HCT116 (cell line): ENCODE measurements around the gene MATCAP1. TPM values are rescaled to one million over a fixed set of nuclear protein-coding genes. Genes with fewer than 3 reads are reported as not detected.

ENCODE experiments used
- ATAC-seq: fragments of 200-7000 bp; cut with Tn5 transposase; 2 replicates; pipeline ENCODE4 v1.9.1; 2020; ENCODE audit warnings: mild to moderate bottlenecking, moderate library complexity
- BruUV-seq: library from RNA; stranded (reverse); fragments of 400-500 nt; replicated peaks from 2 replicates; lab custom pipeline; 2021; lab: Mats Ljungman, UMichigan
- CTCF ChIA-PET: fragments of 300-600 bp; sonication (Branson Sonifier 250); formaldehyde crosslinking; loops from one replicate; lab custom pipeline; 2021; ENCODE audit warnings: antibody characterized with exemption; lab: Charles Lee
- POLR2A ChIA-PET: fragments of 300-600, 350-600 bp; sonication (Branson Sonifier 250); formaldehyde crosslinking; loops from one replicate; lab custom pipeline; 2021; ENCODE audit warnings: antibody characterized with exemption; lab: Charles Lee
- RAD21 ChIA-PET, 2 experiments: fragments of 300-600 bp; sonication (Branson Sonifier 250); formaldehyde crosslinking; loops; one replicate each; lab custom pipeline; 2023; ENCODE audit warnings: low total read pairs in 2 of 2; ENCODE audit not compliant: uncharacterized antibody in 2 of 2, unreplicated experiment in 2 of 2, low non-redundant PET in 1 of 2; lab: Charles Lee
- DNase-seq: peaks from one replicate; pipeline ENCODE4 v3.0.0-alpha.2; 2010; ENCODE audit warnings: low read depth, low spot score
- H2AFZ ChIP-seq: fragments of 200-600 bp; shearing (Covaris generic), sonication (generic); 2 replicates; pipeline ENCODE4 v1.6.1; 2017; ENCODE audit warnings: low read depth, mixed run types, mixed read lengths, antibody characterized with exemption, low read length; ENCODE audit not compliant: poor library complexity, severe bottlenecking
- H3K27ac ChIP-seq: 2 replicates; pipeline ENCODE4 v1.5.1; 2012; ENCODE audit warnings: low read depth, low read length
- H3K27me3 ChIP-seq: fragments of 200-600 bp; sonication (generic); 2 replicates; pipeline ENCODE4 v1.6.1; 2016; ENCODE audit warnings: mixed run types, low read length, mixed read lengths; ENCODE audit not compliant: insufficient read depth
- H3K36me3 ChIP-seq, 2 experiments: fragments of 200-500 bp in 1 of 2; fragments of 200-600 bp in 1 of 2; sonication (Bioruptor generic) in 1 of 2; sonication (generic) in 1 of 2; 2 replicates each; pipeline versions ENCODE4 v1.5.1 to v1.6.1; 2014 to 2016; ENCODE audit warnings: low read length in 2 of 2, inconsistent platforms in 1 of 2, mixed read lengths in 1 of 2, mixed run types in 1 of 2; ENCODE audit not compliant: insufficient read depth in 2 of 2, control insufficient read depth in 1 of 2
- H3K4me1 ChIP-seq, 2 experiments: fragments of 200-600 bp in 1 of 2; sonication (generic) in 1 of 2; 2 replicates each; pipeline versions ENCODE4 v1.5.1 to v1.6.1; 2012 to 2017; ENCODE audit warnings: low read length in 2 of 2, inconsistent platforms in 1 of 2, mild to moderate bottlenecking in 1 of 2, mixed read lengths in 1 of 2, mixed run types in 1 of 2, moderate library complexity in 1 of 2; ENCODE audit not compliant: insufficient read depth in 2 of 2, control insufficient read depth in 1 of 2
- H3K4me2 ChIP-seq: fragments of 200-600 bp; sonication (generic); 2 replicates; pipeline ENCODE4 v1.6.1; 2017; ENCODE audit warnings: mixed run types, low read length, mixed read lengths
- H3K4me3 ChIP-seq, 2 experiments: fragments of 200-600 bp in 1 of 2; sonication (generic) in 1 of 2; replicated peaks in 1 of 2; 2 replicates each; pipeline ENCODE4 v1.5.1; 2011 to 2016; ENCODE audit warnings: low read length in 2 of 2, control low read depth in 1 of 2, low read depth in 1 of 2, mild to moderate bottlenecking in 1 of 2, mixed read lengths in 1 of 2, mixed run types in 1 of 2
- H3K79me2 ChIP-seq: fragments of 200-600 bp; sonication (generic); 2 replicates; pipeline ENCODE4 v1.6.1; 2017; ENCODE audit warnings: mild to moderate bottlenecking, mixed run types, low read length, moderate library complexity, mixed read lengths; ENCODE audit not compliant: insufficient read depth
- H3K9ac ChIP-seq: fragments of 200-600 bp; sonication (generic); 2 replicates; pipeline ENCODE4 v1.6.1; 2016; ENCODE audit warnings: low read length, mixed read lengths
- H3K9me2 ChIP-seq: fragments of 200-600 bp; sonication (generic), shearing (Covaris generic); 2 replicates; pipeline ENCODE4 v1.6.1; 2017; ENCODE audit warnings: mixed run types, mild to moderate bottlenecking, moderate library complexity; ENCODE audit not compliant: insufficient read depth
- H3K9me3 ChIP-seq, 2 experiments: fragments of 200-500 bp in 1 of 2; fragments of 200-600 bp in 1 of 2; sonication (Bioruptor generic) in 1 of 2; sonication (generic) in 1 of 2; 2 replicates each; pipeline ENCODE4 v1.6.1; 2014 to 2017; ENCODE audit warnings: low read length in 2 of 2, mixed read lengths in 2 of 2, inconsistent platforms in 1 of 2, low read depth in 1 of 2, mild to moderate bottlenecking in 1 of 2, mixed run types in 1 of 2, moderate library complexity in 1 of 2; ENCODE audit not compliant: control insufficient read depth in 1 of 2, insufficient read depth in 1 of 2
- H4K20me1 ChIP-seq: fragments of 200-600 bp; sonication (generic), shearing (Covaris generic); 2 replicates; pipeline ENCODE4 v1.6.1; 2017; ENCODE audit warnings: mixed run types, mild to moderate bottlenecking, moderate library complexity; ENCODE audit not compliant: insufficient read depth
- ATF3 ChIP-seq: IDR thresholded peaks from 2 replicates; pipeline ENCODE4 v1.6.1; 2012
- CEBPB ChIP-seq: IDR thresholded peaks from 2 replicates; pipeline ENCODE4 v1.6.1; 2012; ENCODE audit warnings: low read depth
- CTCF ChIP-seq, 3 experiments: fragments of 200-600 bp in 1 of 3; sonication (generic) in 1 of 3; IDR thresholded peaks in 2 of 3; conservative IDR thresholded peaks in 1 of 3; 2 replicates each; pipeline ENCODE4 v1.5.1; 2012 to 2017; ENCODE audit warnings: low read depth in 2 of 3, low read length in 2 of 3, antibody characterized with exemption in 1 of 3, borderline replicate concordance in 1 of 3, control low read depth in 1 of 3, mild to moderate bottlenecking in 1 of 3, mixed read lengths in 1 of 3, mixed run types in 1 of 3, moderate library complexity in 1 of 3; ENCODE audit not compliant: insufficient read depth in 1 of 3
- EGR1 ChIP-seq: IDR thresholded peaks from 2 replicates; pipeline ENCODE4 v1.6.1; 2012; ENCODE audit warnings: low read depth
- ELF1 ChIP-seq: IDR thresholded peaks from 2 replicates; pipeline ENCODE4 v1.6.1; 2012; ENCODE audit warnings: low read depth, borderline replicate concordance
- EZH2 ChIP-seq: fragments of 200-600 bp; sonication (generic); IDR thresholded peaks from 2 replicates; pipeline ENCODE4 v1.6.1; 2017; ENCODE audit warnings: antibody characterized with exemption, mixed run types
- EZH2phosphoT487 ChIP-seq: fragments of 200-600 bp; IDR thresholded peaks from 2 replicates; pipeline ENCODE4 v1.6.1; 2018; ENCODE audit warnings: antibody characterized with exemption, borderline replicate concordance
- FOSL1 ChIP-seq: IDR thresholded peaks from 2 replicates; pipeline ENCODE4 v1.6.1; 2012; ENCODE audit warnings: low read depth
- JUND ChIP-seq: IDR thresholded peaks from 2 replicates; pipeline ENCODE4 v1.6.1; 2012
- MAX ChIP-seq: IDR thresholded peaks from 2 replicates; pipeline ENCODE4 v1.6.1; 2012
- POLR2A ChIP-seq: IDR thresholded peaks from 2 replicates; pipeline ENCODE4 v1.7.0; 2011; ENCODE audit warnings: borderline replicate concordance; ENCODE audit not compliant: insufficient read depth, insufficient read length; ENCODE audit errors: extremely low read depth
- RAD21 ChIP-seq: IDR thresholded peaks from 2 replicates; pipeline ENCODE4 v1.6.1; 2012; ENCODE audit warnings: low read depth, mild to moderate bottlenecking
- REST ChIP-seq: IDR thresholded peaks from 2 replicates; pipeline ENCODE4 v1.6.1; 2012; ENCODE audit warnings: low read depth
- SIN3A ChIP-seq: IDR thresholded peaks from 2 replicates; pipeline ENCODE4 v1.6.1; 2012; ENCODE audit warnings: low read depth
- SRF ChIP-seq: IDR thresholded peaks from 2 replicates; pipeline ENCODE4 v1.6.1; 2012; ENCODE audit warnings: low read depth
- TCF7L2 ChIP-seq: IDR thresholded peaks from 2 replicates; pipeline ENCODE4 v1.7.0; 2011; ENCODE audit warnings: borderline replicate concordance, inconsistent platforms; ENCODE audit not compliant: insufficient read depth, insufficient read length; ENCODE audit errors: extremely low read depth
- ZBTB33 ChIP-seq: IDR thresholded peaks from 2 replicates; pipeline ENCODE4 v1.6.1; 2011; ENCODE audit warnings: mild to moderate bottlenecking, low read length, moderate library complexity; ENCODE audit not compliant: insufficient replicate concordance; ENCODE audit errors: extremely low read depth
- ZFX ChIP-seq: fragments of 450-650 bp; IDR thresholded peaks from 2 replicates; pipeline ENCODE4 v1.6.1; 2017
- ZNF274 ChIP-seq: fragments of 200-500 bp; sonication (Bioruptor generic); IDR thresholded peaks from 2 replicates; pipeline ENCODE4 v1.6.1; 2014; ENCODE audit warnings: mild to moderate bottlenecking, low read depth, low read length, inconsistent platforms
- intact Hi-C: fragments of 100-400 bp; cut with micrococcal nuclease; formaldehyde crosslinking; loops from 2 replicates; pipeline ENCODE4 v1.10.0; 2022
- total RNA-seq: library from RNA; stranded (reverse); gene quantifications from one replicate; pipeline ENCODE4 v1.2.1, GENCODE V29; 2021; ENCODE audit not compliant: unreplicated experiment

Gene MATCAP1
- total RNA-seq, 1 experiment from 2014 or later: 38.7 TPM

- no peaks in the 10 kb centered on the region for H3K9me3 ChIP-seq
- ChIA-PET CTCF (interaction anchor here (1.5 to 5.6 kb wide), 2 partner anchors 9 to 150 kb away, joined by 4 to 52 read pairs; partner anchors contain the start of genes FBXL8 and TRADD), RAD21 (no interaction called here), POLR2A (no interaction called here)
- DNase-seq: no peak
- TF ChIP-seq ZNF274 (no peak), RAD21 (no peak), EZH2 (no peak), ZBTB33 (no peak), SRF (no peak), JUND (no peak), FOSL1 (no peak), EZH2phosphoT487 (no peak), SIN3A (no peak), POLR2A (no peak), ATF3 (no peak), MAX (no peak), CEBPB (no peak), TCF7L2 (no peak), REST (no peak), CTCF (IDR thresholded peaks at IDR 0.05 in 2 of 3, conservative IDR thresholded peaks at IDR 0.05 in 1 of 3; ENCODE audit: borderline replicate concordance in 1 of 3, insufficient read depth in 1 of 3, low read depth in 2 of 3, low read length in 2 of 3) (no peak), ELF1 (no peak), EGR1 (no peak), ZFX (no peak)
- ATAC-seq: no peak
- no peak overlapping the region for H2AFZ ChIP-seq
- H3K4me2 ChIP-seq: no peak overlapping the region
- intact Hi-C loops: no loop called here
- H3K36me3 ChIP-seq: no peaks in the 10 kb centered on the region
- peaks cover 8% of the 10 kb centered on the region; the same call in 1 of the 2 replicates for H3K79me2 ChIP-seq
- H3K27ac ChIP-seq: no peak overlapping the region
- H3K4me1 ChIP-seq: peaks cover 32 to 46% of the 10 kb centered on the region in 2 experiments
- BruUV-seq: no TSS peak
- H4K20me1 ChIP-seq: no peaks in the 10 kb centered on the region
- H3K4me3 ChIP-seq: no peak overlapping the region
- H3K9ac ChIP-seq: no peak overlapping the region
- H3K9me2 ChIP-seq: no peaks in the 10 kb centered on the region
- H3K27me3 ChIP-seq: no peaks in the 10 kb centered on the region
Measured at GRCh38 chr16:67167588-67167987, 16.2 kb downstream of the MATCAP1 start.
